H1 (cell line): Measurements from ENCODE around the gene FRS2. TPM values are rescaled to one million over a fixed set of nuclear protein-coding genes. Genes with fewer than 3 reads are reported as not detected.

Experiments used
- CBX5 ChIP-seq: fragments of 300-800, 300-1000 bp; sonication (generic); IDR thresholded peaks from 2 replicates; pipeline ENCODE4 v1.7.1; 2016; ENCODE audit warnings: antibody characterized with exemption, low read length, low read depth
- EP300 ChIP-seq, 2 experiments: IDR thresholded peaks; 1 replicate in 1 of 2; 2 replicates in 1 of 2; pipeline ENCODE4 v1.6.1; 2011 to 2012; ENCODE audit warnings: low read depth in 2 of 2, low read length in 2 of 2, mild to moderate bottlenecking in 2 of 2, borderline replicate concordance in 1 of 2, inconsistent platforms in 1 of 2, moderate library complexity in 1 of 2
- POLR2AphosphoS5 ChIP-seq: IDR thresholded peaks from 2 replicates; pipeline ENCODE4 v1.6.1; 2011; ENCODE audit warnings: low read depth, low read length
- polyA plus RNA-seq, 7 experiments: library from polyadenylated mRNA; depleted of rRNA in 3 of 7; stranded (reverse) in 5 of 7; unstranded in 2 of 7; fragments of >200 nt in 5 of 7; fragments of 200-250 nt in 2 of 7; gene quantifications; 1 replicate in 5 of 7; 2 replicates in 1 of 7; 4 replicates in 1 of 7; pipeline versions ENCODE4 v1.2.1 to v1.2.3, GENCODE V29; 2011 to 2013; ENCODE audit warnings: missing spikeins in 2 of 7, mixed read lengths in 2 of 7
- total RNA-seq: library from RNA; stranded (reverse); fragmentation: NEBNext Ultra II Directional; extraction: Animal tissue kit (Norgen Biotek cat#: 25700); gene quantifications from 2 replicates; pipeline ENCODE4 v1.2.1, GENCODE V29; 2021

The FRS2 gene
- total and polyA plus RNA-seq, 2 of the 8 experiments (the other 6 are each of a cell fraction or from before 2014, with no cell fraction given) = 10.3 to 35.8 TPM

GRCh38 chr12:69438539-69438938, 31.6 kb upstream of the FRS2 start (continued):
- no peak for TF ChIP-seq CBX5
- TF ChIP-seq POLR2AphosphoS5 = no peak
- no peak for TF ChIP-seq EP300 (IDR thresholded peaks at IDR 0.05; ENCODE audit: borderline replicate concordance in 1 of 2, low read depth in 2 of 2, low read length in 2 of 2)
